NCI-H82 treated with DMSO at 0.1 percent for 48 hours (cell line): ENCODE data around the gene SNUPN.
"Not testable (repeated sequence)": the region's sequence is repeated elsewhere in the genome, so short reads cannot be mapped to it uniquely, and the experiment has no call there.

Source experiments
- DNase-seq: peaks from one replicate; lab custom pipeline; 2025; ENCODE audit not compliant: unreplicated experiment; lab: John Stamatoyannopoulos, UW

The SNUPN gene

GRCh38 chr15:75637245-75638009 lies 11.9 kb upstream of the SNUPN start:
- no peak for DNase-seq

GRCh38 chr15:75636026-75636425 lies 10.5 kb upstream of the SNUPN start:
- DNase-seq = no peak

- DNase-seq = not testable (repeated sequence)
Observed at GRCh38 chr15:75633922-75634321, 8.4 kb upstream of the SNUPN start.

GRCh38 chr15:75631935-75632334 lies 6.4 kb upstream of the SNUPN start:
- no peak for DNase-seq

- DNase-seq = no peak
Observed at GRCh38 chr15:75622505-75622904, 3.0 kb downstream of the SNUPN start.

- no peak for DNase-seq
Observed at GRCh38 chr15:75620841-75621391, 4.6 kb downstream of the SNUPN start.

- DNase-seq = no peak
Observed at GRCh38 chr15:75620058-75620820, 5.3 kb downstream of the SNUPN start.

- DNase-seq = no peak
Observed at GRCh38 chr15:75616766-75617165, 8.8 kb downstream of the SNUPN start.

GRCh38 chr15:75606711-75607699 lies 18.5 kb downstream of the SNUPN start:
- DNase-seq = no peak

- no peak for DNase-seq
Observed at GRCh38 chr15:75606026-75606425, 19.5 kb downstream of the SNUPN start.

- no peak for DNase-seq
Observed at GRCh38 chr15:75599401-75599800, 26.1 kb downstream of the SNUPN start.

GRCh38 chr15:75598361-75598760 lies 27.2 kb downstream of the SNUPN start:
- DNase-seq = no peak

GRCh38 chr15:75597667-75598341 lies 27.7 kb downstream of the SNUPN start:
- no peak for DNase-seq

- DNase-seq = no peak
Observed at GRCh38 chr15:75596703-75597345, 28.7 kb downstream of the SNUPN start.

- DNase-seq = no peak
Observed at GRCh38 chr15:75594276-75594675, 31.2 kb downstream of the SNUPN start.

- DNase-seq = no peak
Observed at GRCh38 chr15:75591655-75592364, 33.7 kb downstream of the SNUPN start.

GRCh38 chr15:75590239-75590638 lies 35.3 kb downstream of the SNUPN start:
- DNase-seq = no peak

GRCh38 chr15:75589071-75589470 lies 36.5 kb downstream of the SNUPN start:
- DNase-seq = no peak

- not testable (repeated sequence) for DNase-seq
Observed at GRCh38 chr15:75586422-75586821, 39.1 kb downstream of the SNUPN start.
